ENCODE results near the gene KTI12.
"Not testable (repeated sequence)": the region's sequence is repeated elsewhere in the genome, so short reads cannot be mapped to it uniquely, and the experiment has no call there.

Gene KTI12, protein sequence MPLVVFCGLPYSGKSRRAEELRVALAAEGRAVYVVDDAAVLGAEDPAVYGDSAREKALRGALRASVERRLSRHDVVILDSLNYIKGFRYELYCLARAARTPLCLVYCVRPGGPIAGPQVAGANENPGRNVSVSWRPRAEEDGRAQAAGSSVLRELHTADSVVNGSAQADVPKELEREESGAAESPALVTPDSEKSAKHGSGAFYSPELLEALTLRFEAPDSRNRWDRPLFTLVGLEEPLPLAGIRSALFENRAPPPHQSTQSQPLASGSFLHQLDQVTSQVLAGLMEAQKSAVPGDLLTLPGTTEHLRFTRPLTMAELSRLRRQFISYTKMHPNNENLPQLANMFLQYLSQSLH

DNA sequence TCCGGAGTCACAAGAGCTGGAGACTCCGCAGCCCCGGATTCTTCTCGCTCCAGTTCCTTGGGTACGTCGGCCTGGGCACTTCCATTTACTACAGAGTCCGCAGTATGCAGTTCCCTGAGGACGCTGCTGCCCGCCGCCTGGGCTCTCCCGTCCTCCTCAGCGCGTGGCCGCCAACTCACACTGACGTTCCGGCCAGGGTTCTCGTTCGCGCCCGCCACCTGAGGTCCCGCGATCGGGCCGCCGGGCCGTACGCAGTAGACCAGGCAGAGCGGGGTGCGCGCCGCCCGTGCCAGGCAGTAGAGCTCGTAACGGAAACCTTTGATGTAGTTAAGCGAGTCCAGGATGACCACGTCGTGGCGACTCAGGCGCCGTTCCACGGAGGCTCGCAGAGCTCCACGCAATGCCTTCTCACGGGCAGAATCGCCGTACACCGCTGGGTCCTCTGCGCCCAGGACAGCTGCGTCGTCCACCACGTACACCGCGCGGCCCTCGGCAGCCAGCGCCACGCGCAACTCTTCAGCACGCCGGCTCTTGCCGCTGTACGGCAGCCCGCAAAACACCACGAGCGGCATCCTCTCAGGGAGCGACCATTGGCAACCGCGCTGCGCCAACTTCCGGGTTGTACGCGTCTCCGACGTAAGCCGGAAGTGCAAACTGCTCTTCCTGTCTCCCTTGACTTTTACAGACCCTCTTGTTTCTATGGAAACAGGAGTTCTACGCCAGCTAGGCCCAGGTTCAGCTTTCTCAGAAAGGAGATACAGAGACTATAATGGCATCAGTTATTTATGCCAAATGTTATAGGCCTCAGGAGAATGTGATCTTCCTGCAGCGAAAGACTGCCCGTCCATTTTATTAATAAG is at the start of gene KTI12:
KTI12 (minus strand) TSS at position 621 of the 860 bp plus-strand sequence; CDS start at position 572, 49 bp downstream.
- peak; percentile 87 for DNase-seq (ENCODE audit: low spot score)

DNA sequence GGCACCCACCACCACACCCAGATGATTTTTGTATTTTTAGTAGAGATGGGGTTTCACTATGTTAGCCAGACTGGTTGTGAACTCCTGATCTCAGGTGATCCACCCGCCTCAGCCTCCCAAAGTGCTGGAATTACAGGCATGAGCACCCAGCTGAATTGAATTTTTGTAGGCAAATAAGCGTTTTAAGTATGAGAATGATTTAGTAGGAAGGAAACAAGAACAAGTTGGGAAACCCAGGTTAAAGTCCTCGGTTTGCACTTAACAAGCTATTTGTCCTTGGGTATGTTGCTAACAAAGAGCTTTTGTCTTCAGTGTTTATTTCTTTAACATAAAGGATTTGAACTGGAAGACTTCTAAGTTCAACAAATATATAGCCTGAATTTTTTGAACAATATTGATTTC is 46.4 kb upstream of the KTI12 start:
- DNase-seq (ENCODE audit: low spot score) = no peak

DNA sequence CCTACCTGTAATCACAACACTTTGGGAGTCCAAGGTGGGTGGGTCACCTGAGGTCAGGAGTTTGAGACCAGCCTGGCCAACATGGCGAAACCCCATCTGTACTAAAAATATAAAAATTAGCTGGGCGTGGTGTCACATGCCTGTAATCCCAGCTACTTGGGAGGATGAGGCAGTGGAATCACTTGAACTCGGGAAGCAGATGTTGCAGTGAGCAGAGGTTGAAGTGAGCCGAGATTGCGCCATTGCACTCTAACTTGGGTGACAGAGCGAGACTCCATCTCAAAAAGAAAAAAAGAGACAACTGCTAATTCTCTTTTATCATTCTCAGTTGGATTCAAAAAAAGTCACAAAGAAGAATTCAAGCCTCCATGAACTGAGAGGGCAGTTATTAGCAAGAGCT is 43.7 kb upstream of the KTI12 start:
- not testable (repeated sequence) for DNase-seq (ENCODE audit: low spot score)

DNA sequence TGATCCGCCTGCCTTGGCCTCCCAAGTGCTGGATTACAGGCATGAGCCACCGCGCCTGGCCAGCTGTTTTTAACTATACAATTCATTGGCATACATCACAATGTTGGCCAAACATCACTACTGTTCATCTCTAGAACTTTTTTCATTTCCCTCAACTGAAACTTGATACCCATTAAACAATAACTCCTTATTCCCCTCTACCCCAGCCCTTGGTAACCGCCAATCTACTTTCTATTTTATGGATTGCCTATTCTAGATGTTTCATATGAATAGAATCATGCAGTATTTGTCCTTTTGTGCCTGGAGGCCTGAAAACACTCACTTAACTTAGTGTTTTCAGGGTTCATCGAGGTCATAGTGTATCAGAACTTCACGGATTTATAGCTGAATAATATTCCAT is 38.7 kb upstream of the KTI12 start:
- no peak for DNase-seq (ENCODE audit: low spot score)

- DNase-seq (ENCODE audit: low spot score) = no peak
Observed at GRCh38 chr1:52070704-52071103, 37.1 kb upstream of the KTI12 start.

- DNase-seq (ENCODE audit: low spot score) = no peak
Observed at GRCh38 chr1:52063192-52063591, 29.6 kb upstream of the KTI12 start.

DNA sequence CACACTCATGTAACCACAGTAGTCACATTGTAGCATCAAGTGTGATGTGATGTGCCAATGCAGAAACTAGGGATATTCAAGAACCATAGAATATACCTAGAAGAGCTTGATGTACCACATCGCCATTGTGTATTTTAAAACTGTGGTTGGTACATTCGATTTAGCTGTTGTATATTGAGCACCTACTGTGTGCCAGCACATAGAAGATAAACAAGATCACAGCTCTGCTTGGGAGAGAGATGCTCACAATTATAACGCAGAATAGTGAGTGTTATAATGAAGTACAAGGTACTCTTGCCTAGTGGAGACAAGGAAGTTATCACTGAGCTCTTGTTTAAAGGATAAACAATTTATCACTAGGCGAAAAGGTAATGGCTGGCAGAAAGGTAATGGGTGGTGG is 27.2 kb upstream of the KTI12 start:
- no peak for DNase-seq (ENCODE audit: low spot score)

GRCh38 chr1:52059888-52060287 is 26.3 kb upstream of the KTI12 start:
- no peak for DNase-seq (ENCODE audit: low spot score)

DNA sequence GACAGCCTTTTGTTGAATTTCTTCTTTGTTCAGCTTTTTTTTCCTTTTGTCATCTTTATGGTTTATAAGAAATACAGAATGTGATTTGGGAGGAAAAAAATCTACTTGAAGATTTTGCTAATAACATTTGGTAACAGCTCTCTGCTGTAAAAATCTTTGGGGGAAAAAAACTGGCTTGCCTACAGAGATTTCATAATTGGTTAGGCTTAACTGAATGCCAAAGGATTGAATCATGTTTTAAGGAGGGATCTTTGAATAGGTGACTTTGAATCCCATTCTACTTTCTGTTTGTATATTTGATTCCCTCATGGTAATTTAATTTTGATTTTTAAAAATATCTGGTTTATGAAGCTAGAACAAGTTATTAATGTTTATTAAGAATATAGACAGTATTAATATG is 25.7 kb upstream of the KTI12 start:
- no peak for DNase-seq (ENCODE audit: low spot score)

DNA sequence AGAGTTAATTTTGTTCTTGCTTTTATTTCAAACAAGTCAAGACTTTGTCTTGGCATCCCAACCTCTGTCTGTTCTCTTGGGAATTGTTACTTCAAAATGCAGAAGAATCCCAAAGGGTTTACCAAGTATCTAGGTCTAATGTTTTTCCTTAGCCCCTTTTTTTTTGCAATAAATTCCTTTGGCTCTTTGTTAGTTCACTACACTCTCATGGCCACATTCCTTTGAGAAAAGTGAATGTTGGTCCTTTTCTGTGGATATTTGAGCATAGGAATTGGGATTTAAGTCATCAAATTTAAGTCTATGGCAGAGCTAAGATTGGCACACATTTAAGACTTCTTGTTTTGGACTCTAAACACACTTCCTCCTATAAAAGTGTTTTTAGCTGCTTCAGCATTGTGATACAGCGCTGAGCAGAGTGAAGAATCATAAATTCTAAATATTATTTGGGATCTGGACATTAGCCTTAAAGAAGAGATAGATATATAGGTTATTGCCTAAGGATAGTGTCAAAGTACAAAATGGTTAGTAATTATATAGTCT is 24.3 kb upstream of the KTI12 start:
- no peak for DNase-seq (ENCODE audit: low spot score)

GRCh38 chr1:52057255-52057654 is 23.6 kb upstream of the KTI12 start:
- no peak for DNase-seq (ENCODE audit: low spot score)

DNA sequence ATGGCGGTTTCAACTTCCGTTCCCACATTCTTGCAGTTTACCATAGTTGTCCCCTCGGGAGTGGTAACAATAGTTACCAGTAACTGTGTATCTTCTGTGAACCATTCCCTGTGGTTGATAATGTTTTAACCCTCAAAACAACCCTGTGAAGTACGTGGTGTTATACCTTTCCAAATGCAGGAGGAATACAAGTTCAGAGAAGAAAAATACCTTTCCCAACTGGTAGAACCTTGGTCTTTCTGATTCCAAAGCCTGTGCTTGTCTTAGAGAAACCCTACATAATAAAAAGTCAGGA is 23.3 kb upstream of the KTI12 start:
- DNase-seq (ENCODE audit: low spot score) = no peak

DNA sequence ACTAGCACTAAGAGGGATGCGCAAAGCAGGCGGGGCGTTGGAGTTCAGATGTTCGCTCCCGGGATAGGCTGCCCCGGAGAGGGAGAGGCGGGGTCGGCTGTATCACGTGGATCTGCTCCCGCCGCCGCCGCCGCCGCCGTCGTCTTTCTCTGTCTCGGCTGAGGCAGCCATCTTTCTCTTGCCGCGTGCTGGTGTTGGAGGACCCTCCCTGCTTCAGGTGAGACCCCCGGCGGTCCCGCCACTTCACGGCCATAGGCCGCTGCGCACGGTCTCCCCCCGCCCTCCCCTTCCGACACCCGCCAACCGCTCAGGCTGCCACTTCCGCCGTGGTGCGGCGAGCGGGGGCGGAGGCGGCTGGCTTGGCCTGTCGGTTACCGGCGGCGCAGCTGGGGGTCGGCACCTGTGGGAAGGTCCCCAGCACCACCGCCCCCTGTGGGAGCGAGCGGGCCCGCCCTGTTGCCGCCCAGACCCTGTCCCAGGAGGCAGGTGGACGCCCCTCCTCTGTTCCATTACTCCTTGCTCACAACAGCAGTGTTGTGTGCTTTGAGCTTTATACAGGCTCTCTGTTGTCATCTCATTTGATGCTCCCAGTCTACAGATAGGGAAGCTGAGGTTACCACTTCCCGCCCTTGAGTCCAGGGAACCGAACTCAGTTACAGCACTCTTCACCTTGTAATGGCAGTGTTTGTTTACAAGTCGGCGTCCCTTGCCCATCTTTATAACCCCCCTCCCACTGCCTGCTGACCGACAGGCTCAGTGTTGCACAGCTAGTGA is 22.7 kb upstream of the KTI12 start, which contains the start of gene BTF3L4:
BTF3L4 (plus strand) TSS at position 133 of the 774 bp plus-strand sequence. CDS start 3,553 bp downstream, outside the sequence.
- DNase-seq (ENCODE audit: low spot score) = peak; percentile 91

DNA sequence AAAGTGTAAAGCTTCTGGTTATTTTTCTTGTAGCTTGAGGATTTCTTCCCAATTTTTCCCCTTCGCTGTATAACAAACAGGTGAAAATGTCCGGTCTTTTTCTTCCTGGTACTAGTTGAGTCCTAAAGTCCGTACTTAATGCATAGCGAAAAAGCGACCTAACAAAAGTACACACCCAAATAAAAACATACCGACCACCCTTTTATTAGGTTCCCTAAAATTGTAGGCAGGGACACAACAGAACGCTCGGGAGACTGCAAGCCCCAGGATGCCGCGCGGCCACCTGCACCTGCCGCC is 22.2 kb upstream of the KTI12 start:
- DNase-seq (ENCODE audit: low spot score) = no peak

GRCh38 chr1:52055066-52055865 is 21.7 kb upstream of the KTI12 start, which contains the start of gene TXNDC12:
Gene TXNDC12 (minus strand): TSS chr1:52055191. CDS start chr1:52055096, 95 bp downstream.
- DNase-seq (ENCODE audit: low spot score) = peak; percentile 87

DNA sequence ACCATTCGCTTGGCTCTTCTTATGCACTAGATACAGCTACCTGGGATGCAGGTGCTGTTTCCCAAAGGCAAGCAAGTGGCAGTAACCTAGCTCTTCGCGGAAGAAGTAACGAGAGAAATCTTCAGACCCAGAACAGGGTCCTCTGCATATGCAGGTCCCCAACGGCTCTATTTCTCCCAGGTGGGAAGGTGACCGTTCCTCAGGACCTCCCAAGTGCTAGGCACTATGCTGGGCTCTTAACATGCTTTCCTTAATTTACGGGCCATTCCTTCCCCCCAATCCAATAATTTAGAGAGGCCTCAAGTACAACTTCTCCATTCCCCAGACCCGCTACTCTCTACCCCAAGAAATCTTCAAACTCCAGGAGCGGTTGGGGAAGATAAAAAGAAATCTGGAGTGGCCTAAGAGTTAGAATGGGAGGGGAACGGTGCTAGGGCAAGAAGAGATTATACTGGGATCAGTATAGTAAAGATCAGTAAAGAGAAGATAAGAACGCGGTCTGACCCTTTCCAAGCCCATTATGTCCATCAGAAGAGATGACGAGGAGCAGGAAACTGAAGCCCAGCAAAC is 21.0 kb upstream of the KTI12 start:
- DNase-seq (ENCODE audit: low spot score) = no peak

GRCh38 chr1:52053862-52054261 is 20.3 kb upstream of the KTI12 start:
- DNase-seq (ENCODE audit: low spot score) = no peak

- DNase-seq (ENCODE audit: low spot score) = not testable (repeated sequence)
Observed at GRCh38 chr1:52049337-52049736, 15.7 kb upstream of the KTI12 start.

- not testable (repeated sequence) for DNase-seq (ENCODE audit: low spot score)
Observed at GRCh38 chr1:52045666-52046195, 12.1 kb upstream of the KTI12 start.

GRCh38 chr1:52045236-52045635 is 11.6 kb upstream of the KTI12 start:
- no peak for DNase-seq (ENCODE audit: low spot score)
